Measurements from ENCODE around the gene UTP11.

The UTP11 gene

DNA sequence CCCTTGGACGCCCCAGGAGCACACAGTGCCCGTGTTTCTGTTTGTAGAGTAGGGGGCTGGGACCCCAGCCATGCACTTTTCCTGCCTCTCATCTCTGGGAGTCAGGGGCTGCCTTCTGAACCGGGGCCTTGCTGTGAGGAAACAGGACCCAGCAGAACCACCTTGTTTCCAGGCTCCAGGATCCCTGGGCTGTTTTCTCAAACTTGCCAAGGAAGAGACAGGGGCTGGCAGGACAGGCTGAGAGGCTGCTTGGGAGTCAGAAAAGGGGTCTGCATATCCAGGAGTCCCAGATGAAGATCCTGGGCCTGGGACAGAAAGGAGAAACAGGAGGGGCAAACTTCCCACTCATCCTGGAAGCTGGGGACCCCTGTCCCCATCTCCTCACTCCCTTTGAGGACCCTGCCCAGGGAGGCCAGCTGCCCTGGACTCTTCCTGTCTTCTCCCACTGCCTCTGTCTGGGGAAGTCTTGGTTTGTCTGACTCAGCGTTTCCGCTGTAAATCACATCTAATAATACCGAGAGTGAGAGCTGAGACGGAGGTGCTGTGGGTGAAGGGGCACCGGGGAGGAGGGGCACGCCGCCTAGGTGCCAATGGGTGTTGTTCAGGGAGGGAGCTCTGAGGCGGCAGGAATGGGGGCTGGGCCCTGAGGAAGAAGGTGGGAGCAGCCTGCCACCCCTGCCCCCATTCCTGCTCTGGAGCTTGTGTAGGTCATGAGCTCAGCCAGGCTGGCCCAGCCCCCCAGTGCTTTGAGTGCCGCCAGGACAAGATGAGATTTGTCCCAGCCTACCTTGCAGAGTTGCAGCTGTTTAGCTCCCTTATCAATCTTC is 17.4 kb downstream of the UTP11 start:
- 0 out of 2 replicates have a peak, but pooled peaks have one; percentile 41 for TF ChIP-seq GATA2 (IDR thresholded peaks at IDR 0.05; ENCODE audit: low read depth, low read length)
- no peak for TF ChIP-seq GATA3 (IDR thresholded peaks at IDR 0.05; ENCODE audit: low read depth, low read length)

DNA sequence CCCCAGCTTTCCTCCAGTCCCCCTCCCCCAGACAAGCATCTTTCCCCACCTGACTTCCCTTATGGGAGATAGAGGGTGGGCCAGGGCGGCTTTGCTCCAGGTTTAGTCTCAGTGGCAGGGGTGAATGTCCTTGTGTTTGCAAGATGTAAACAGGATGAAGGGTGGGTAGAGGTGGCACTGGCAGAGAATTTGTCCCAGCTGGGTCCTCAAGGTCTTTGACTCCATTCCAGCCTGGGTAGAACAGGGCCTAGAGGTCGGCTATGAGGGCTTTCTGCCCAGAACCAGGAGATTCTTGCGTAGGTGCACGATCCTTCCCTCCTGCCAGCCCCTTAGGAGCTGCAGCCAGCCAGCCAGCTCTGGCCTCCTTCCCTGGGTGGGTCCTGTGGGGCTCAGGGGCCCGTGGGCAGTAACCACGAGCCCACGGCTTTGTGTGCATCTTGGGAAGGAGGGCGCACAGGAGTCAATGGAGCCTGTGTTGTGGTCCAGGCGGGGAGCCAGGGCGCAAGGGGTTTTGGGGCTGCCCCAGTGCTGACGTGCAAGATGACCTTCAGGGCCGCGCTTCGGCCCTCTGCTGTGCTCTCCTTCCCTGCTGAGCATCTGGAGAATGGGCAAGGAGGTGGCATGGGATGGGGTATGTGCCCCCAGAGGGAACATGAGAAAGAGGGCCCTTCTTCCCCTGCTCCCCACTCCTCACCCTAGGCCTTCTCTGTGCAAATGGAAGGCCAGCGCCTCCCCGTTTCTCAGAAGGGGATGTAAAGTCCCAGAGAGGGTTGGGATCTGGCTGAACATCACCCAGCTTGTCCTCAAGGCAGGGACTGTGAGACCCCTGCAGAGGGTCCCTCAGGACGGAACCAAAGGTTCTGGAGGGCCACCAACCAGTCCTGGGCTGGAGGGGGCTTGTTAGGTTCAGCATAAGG is 18.3 kb downstream of the UTP11 start:
- 0 out of 2 replicates have a peak, but pooled peaks have one; percentile 0 for TF ChIP-seq GATA2 (IDR thresholded peaks at IDR 0.05; ENCODE audit: low read depth, low read length)
- no peak for TF ChIP-seq GATA3 (IDR thresholded peaks at IDR 0.05; ENCODE audit: low read depth, low read length)

DNA sequence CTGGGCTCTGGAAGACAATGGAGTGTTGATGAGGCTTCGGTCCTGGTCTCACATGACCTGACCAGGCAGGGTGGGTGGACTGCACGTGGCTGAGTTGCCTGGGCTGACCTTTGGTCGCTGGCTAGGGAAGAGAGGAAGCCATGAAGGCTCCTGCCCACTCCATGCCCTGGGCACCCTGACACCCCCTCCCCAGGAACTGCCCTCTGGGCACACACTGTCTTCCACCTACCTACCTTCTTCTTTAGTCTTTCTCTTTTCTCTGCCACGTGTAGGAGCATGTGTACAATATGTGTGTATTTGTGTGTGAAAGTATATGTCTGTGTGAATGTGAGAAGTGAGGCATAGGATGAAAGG is 19.0 kb downstream of the UTP11 start:
- TF ChIP-seq GATA3 (IDR thresholded peaks at IDR 0.05; ENCODE audit: low read depth, low read length): no peak
- no peak for TF ChIP-seq GATA2 (IDR thresholded peaks at IDR 0.05; ENCODE audit: low read depth, low read length)

DNA sequence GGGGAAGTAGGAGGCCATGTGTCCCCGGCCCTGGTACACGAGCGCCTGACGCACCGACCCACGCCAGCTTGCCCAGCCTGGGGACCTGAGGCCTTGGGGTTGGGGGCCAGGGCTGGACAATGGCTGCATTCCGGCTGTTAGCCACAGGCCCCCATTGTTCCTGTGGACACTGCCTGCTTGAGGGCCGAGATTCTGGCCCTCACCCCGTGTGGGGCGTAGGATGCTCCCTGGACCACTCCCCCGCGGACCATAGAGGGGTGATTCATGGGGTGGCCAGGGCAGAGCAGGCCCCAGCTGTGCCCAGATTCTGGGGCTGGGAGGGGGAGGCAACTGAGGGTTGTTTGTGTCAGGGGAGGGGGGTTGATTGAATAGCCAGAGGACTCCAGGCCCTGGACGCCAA is 22.3 kb downstream of the UTP11 start:
- TF ChIP-seq GATA2 (IDR thresholded peaks at IDR 0.05; ENCODE audit: low read depth, low read length) (no peak), GATA3 (IDR thresholded peaks at IDR 0.05; ENCODE audit: low read depth, low read length) (no peak)

DNA sequence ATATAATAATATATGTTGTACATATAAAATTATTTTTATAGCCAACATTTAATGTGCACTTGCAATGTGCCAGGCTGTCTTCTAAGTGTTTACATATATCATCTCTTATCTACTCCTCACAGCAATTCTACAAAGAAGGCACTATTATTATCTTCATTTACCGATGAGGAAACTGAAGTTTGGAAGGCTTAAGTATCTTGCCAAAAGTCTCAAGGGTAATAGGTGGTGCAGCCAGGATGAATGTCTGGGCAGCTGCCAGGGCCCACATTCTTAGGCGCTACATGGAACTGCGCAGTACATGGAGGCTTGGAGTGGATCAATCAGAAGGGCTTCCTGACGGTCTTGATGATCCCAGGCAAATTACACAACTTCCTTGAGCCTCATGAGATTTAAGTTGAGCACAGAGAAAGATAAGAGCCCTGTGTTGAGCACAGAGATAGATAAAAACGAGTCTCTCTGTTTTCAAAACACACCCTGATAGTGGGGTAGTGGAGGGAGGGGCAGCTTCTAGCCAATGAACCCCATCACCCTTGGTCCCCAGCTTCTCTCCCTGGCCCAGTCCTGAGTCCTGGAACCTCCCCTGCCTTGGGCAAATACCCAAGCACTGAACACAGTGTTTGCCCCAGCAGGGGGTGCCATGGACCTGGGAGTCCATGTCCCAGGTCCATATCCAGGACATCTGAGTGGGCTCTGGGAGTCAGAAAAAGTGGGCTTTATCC is 24.8 kb downstream of the UTP11 start:
- TF ChIP-seq GATA3 (IDR thresholded peaks at IDR 0.05; ENCODE audit: low read depth, low read length) (no peak), GATA2 (IDR thresholded peaks at IDR 0.05; ENCODE audit: low read depth, low read length) (no peak)

DNA sequence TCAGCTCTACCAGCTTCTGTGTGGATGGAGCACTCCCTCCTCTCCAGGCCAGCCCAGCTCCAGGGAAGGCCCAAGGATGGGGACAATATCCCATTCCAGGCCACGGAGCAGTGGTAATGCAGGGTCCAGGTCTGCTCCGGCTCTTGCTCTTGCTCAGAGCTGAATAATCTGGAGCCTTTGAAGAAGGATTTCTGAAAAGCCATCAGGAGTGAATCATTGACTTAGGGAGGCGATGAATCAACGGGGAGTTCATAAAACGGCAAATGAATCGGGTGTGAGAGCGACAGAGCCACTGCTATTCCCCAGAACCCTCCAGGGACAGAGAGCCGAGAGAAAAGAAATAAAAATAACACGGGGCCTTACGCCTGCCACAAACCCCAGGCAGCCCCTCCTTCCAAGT is 26.3 kb downstream of the UTP11 start:
- TF ChIP-seq GATA3 (IDR thresholded peaks at IDR 0.05; ENCODE audit: low read depth, low read length) (no peak), GATA2 (IDR thresholded peaks at IDR 0.05; ENCODE audit: low read depth, low read length) (no peak)

DNA sequence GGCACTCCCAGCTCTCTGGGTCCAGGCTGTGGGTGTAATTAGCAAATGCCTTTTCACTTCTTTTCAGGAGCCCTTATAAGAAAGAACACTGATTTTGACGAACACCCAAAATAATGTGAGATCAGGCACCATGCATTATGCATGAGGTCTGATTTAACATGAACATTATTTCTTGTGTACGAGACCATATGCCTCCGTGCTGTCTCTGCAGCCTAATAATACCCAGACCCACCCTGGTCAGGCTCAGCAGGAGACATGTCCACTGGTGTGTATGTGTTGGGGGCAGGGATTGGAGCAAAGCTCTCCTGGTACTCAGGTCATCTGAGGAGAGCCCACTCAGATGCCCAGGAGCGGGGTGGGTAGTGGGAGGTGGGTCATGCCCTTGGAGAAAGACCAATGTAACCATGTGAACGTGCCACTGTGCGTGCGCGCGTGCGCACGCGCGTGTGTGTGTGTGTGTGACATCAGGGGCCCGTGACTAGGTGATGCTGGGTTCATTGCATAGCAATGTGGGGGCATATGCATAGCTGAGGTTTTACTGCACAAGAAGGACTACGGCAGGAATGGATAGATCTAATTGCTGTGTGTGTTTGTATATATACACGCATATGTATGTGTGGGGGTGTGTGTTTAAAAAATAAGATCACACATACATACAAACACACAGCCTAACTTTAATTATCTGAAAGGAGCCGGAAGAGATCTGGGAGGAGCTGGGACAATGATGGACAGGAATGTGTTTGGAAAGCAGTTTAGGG is 27.0 kb downstream of the UTP11 start:
- TF ChIP-seq GATA2 (IDR thresholded peaks at IDR 0.05; ENCODE audit: low read depth, low read length): no peak
- no peak for TF ChIP-seq GATA3 (IDR thresholded peaks at IDR 0.05; ENCODE audit: low read depth, low read length)

DNA sequence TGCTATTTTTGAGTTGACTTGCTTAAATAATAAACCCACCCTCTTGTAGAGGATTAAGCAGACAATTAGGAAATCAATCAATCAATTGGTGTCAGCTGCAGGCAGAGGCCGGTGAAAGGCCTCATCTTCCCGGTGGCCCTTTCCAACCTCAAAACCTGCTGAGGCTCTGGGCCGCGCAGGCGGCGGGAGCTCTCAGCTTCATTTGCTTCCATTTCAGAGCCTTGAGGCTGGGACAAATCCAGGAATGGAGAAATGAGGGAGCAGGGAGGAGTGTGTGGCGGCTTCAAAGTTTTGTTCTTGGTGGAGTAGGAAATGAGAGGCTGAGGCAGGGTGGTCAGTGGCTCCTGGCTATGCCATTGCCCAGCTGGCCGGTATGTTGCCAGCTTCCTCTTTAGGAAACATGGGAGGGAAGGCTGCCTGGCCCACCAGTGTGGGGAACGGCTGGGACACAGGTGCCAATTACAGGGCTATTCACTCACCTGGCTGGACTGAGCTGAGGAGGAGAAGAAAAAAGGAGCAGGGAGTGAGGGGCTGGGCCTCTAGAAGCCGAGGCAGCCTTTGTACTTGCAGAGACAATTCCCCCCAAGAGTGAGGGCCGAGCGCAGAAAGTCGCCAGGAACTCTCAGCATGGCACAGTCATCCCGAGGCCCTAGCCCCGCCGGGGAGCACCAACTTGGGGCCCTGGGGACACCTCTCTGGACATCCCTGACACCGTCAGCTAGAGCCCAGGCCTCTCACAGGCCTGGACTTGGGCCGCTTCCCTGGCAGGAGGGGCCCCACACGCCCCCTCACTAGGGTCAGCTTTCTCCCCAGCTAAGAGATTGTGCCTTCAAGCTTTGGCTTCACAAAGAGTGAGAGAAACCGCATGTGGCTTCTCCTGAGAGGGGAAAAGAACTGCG is 29.7 kb downstream of the UTP11 start:
- TF ChIP-seq GATA3 (IDR thresholded peaks at IDR 0.05; ENCODE audit: low read depth, low read length): no peak
- TF ChIP-seq GATA2 (IDR thresholded peaks at IDR 0.05; ENCODE audit: low read depth, low read length): no peak

DNA sequence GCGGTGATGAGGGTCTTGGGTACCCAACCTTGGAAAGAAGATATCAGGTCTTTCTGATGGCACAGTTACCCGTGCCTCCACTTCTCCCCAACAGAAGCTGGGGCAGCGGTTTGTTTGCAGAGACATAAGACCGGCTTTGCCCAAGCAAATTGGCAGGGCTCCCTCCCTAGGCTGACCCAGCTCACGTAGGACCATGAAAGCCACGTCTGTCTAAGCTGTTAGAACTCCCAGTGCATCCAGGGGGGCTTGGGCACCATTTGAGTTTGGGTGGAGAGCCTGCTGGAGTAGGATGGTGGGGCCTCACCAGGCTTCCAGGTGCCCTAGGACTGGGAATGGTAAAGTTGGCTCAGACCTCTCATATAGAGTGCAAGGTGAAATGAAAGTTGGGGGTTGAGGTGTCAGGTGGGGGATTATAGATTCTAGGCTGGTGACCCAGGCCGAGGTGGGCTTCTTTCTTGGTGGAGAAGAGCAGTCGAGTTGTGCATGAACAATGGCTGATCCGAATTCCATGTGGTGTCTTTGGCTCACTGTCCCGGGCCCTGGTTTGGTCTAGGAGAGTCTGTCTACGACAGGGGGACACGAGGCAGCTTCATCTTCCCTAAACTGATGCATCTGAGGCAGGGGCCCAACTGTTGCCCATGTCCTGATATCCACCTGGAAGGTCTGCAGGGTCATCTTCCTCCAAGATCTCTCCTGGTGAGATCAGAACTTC is 30.7 kb downstream of the UTP11 start:
- TF ChIP-seq GATA2 (IDR thresholded peaks at IDR 0.05; ENCODE audit: low read depth, low read length): no peak
- no peak for TF ChIP-seq GATA3 (IDR thresholded peaks at IDR 0.05; ENCODE audit: low read depth, low read length)

DNA sequence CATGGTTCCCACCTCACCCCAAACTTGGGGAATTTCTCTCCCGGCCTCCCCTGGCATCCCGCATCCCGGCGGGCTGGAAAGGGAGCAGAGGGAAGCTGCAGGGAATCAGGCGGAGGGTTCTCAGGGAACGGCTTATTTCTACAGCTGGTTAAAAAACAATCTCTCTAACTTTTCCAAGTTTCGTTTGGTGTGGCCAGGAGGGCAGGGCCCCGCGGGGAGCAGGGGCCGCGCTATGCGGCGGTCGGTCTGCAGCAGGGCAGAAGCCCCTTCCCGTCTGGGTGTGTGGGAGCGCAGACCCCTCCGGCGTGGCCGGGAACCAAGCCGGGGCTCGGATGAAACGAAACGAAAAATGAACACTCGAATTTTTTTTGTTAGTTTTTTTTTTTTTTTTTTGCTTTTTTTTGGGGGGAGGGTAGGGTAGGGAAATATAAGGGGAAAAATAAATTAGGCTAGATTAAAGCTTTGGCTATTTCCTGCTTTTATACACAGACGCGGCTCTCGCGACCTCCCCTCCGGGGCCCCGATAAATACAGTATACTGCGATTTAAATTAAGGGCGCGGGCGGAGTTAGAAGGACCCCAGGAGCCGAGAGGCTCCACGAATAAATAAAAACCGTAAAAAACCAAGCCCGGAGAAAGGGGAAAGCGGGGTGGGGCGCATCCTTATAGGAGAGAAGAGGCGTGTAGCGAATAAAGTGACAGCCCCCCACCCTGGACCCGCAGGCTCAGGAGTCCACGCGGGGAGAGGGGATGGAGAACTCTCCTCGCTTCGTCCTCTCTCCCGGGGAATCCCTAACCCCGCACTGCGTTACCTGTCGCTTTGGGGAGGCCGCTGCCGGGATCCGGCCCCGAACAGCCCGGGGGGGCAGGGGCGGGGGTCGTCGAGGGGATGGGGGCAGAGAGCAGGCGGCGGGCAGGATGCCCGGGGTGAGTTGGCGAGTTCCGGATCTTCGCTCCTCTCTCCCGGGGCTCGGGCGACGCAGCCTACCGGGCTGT is 32.0 kb downstream of the UTP11 start:
- no peak for TF ChIP-seq GATA3 (IDR thresholded peaks at IDR 0.05; ENCODE audit: low read depth, low read length)
- TF ChIP-seq GATA2 (IDR thresholded peaks at IDR 0.05; ENCODE audit: low read depth, low read length): no peak

All from SH-SY5Y (cell line).